Rectal smooth muscle tissue (tissue), 1 donor: ENCODE results near the gene OR2AJ1.

Source experiments
- H3K27ac ChIP-seq: one replicate; pipeline ENCODE4 v1.7.0; 2013; ENCODE audit warnings: low read depth, low read length, inconsistent platforms
- H3K27me3 ChIP-seq: one replicate; pipeline ENCODE4 v1.7.0; 2013; ENCODE audit warnings: low read length; ENCODE audit not compliant: control insufficient read depth, insufficient read depth
- H3K36me3 ChIP-seq: one replicate; pipeline ENCODE4 v1.7.0; 2013; ENCODE audit warnings: low read length; ENCODE audit not compliant: control insufficient read depth, insufficient read depth
- H3K4me1 ChIP-seq: one replicate; pipeline ENCODE4 v1.7.0; 2013; ENCODE audit warnings: low read length; ENCODE audit not compliant: control insufficient read depth, insufficient read depth
- H3K4me3 ChIP-seq: one replicate; pipeline ENCODE4 v1.7.0; 2013; ENCODE audit warnings: low read length
- H3K9ac ChIP-seq: one replicate; pipeline ENCODE4 v1.7.0; 2013; ENCODE audit warnings: low read length

The OR2AJ1 gene

DNA sequence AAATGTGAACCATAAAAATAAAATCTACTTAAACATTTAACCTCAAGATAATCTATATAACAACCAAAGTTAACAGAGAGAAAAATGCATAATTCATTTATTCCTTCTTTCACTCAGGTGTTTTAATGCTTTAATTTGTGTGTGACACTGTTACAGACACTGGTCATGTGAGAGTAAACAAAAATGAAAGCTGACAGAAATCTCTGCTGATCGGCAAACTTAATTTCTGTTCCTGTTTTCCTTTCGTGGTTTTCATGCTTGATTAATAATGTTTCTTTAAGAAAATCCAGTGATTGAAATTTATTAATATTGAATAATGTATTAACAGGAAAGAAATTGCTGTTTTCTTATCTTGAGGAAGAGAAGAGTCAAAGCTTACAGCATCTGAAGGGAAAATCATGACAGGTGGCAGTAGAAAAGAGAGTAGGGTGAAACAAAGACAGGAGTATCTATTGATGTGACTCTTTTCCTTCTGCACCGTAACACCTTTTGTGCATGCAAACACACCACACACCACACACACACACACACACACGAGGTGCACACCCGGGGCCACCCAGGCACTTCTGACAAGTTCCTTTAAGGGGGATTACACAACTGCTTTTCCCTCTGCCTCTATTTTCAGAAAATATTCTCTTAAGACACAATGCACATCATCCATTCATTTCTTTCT lies 42.0 kb downstream of the OR2AJ1 start:
- Histone ChIP-seq H3K27ac (no peak overlapping the region), H3K27me3 (no peaks in the 10 kb centered on the region), H3K9ac (no peak overlapping the region), H3K4me3 (no peak overlapping the region), H3K4me1 (no peaks in the 10 kb centered on the region), H3K36me3 (no peaks in the 10 kb centered on the region)
